ENCODE results near the gene FXYD3. TPM values are rescaled to one million over a fixed set of nuclear protein-coding genes. Genes with fewer than 3 reads are reported as not detected.
A peak's percentile ranks its signal among the peaks of the same experiment; 100 is the strongest.

FXYD3 gene
- total RNA-seq, 1 donor from 2014 or later: not detected

DNA sequence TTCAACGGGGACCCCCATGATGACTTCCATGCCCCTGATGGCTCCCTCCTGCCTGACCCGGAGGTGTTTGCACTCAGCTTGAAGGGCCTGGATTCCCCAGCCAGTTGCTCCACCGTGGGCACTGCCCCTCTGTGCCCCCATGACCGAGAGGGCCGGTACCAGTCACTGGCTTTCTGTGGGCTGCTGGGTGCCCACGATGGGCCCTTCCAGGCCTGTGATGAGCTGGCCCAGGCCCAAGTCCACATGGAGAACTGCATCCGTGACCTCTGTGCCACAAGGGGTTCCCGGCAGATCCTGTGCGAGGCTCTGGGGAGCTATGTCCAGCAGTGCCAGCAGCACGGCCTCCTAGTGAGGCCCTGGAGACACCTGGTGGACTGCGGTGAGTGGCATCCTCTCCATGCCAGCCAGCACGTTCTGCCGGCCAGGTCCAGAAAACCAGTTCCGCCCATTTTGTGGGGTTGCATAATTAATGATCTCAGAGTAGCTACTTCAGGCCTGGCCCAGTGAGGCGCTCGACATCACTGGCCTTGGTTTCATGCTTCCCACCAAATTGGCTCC lies 34.9 kb upstream of the FXYD3 start:
- DNase-seq: no peak
- no peak for TF ChIP-seq CTCF (IDR thresholded peaks at IDR 0.05)
- no peak for ATAC-seq (ENCODE audit: low read depth)
- H3K9me3 Mint-ChIP-seq: no peaks in the 10 kb centered on the region
- POLR2A ChIA-PET: interaction anchor here (0.7 to 1.3 kb wide), 2 partner anchors 11 kb away, joined by 3 read pairs; no protein-coding TSS in a partner anchor
- intact Hi-C loops (cut with micrococcal nuclease): no loop called here
- H3K4me1 Mint-ChIP-seq: peaks cover 72% of the 10 kb centered on the region
- H3K27ac Mint-ChIP-seq: no peak overlapping the region
- H3K36me3 Mint-ChIP-seq (ENCODE audit: low read depth): no peaks in the 10 kb centered on the region
- H3K27me3 Mint-ChIP-seq: no peaks in the 10 kb centered on the region
- H3K4me3 Mint-ChIP-seq: no peak overlapping the region
- CTCF ChIA-PET: interaction anchor here (1.2 kb wide), 1 partner anchor 14 kb away, joined by 4 read pairs; no protein-coding TSS in a partner anchor

GRCh38 chr19:35081201-35081600 lies 34.4 kb upstream of the FXYD3 start:
- no peaks in the 10 kb centered on the region for H3K9me3 Mint-ChIP-seq
- no peak for TF ChIP-seq CTCF (IDR thresholded peaks at IDR 0.05)
- intact Hi-C loops (cut with micrococcal nuclease): no loop called here
- DNase-seq (no peak), ATAC-seq (ENCODE audit: low read depth) (no peak)
- no peak overlapping the region for H3K4me3 Mint-ChIP-seq
- ChIA-PET CTCF (interaction anchor here (0.7 to 1.8 kb wide), 3 partner anchors 10 to 14 kb away, joined by 3 to 8 read pairs (median 4); no protein-coding TSS in a partner anchor), POLR2A (interaction anchor here (0.7 kb wide), 2 partner anchors 10 to 18 kb away, joined by 3 to 4 read pairs; no protein-coding TSS in a partner anchor)
- H3K36me3 Mint-ChIP-seq (ENCODE audit: low read depth): no peaks in the 10 kb centered on the region
- H3K27me3 Mint-ChIP-seq: no peaks in the 10 kb centered on the region
- peaks cover 74% of the 10 kb centered on the region for H3K4me1 Mint-ChIP-seq
- H3K27ac Mint-ChIP-seq: no peak overlapping the region

DNA sequence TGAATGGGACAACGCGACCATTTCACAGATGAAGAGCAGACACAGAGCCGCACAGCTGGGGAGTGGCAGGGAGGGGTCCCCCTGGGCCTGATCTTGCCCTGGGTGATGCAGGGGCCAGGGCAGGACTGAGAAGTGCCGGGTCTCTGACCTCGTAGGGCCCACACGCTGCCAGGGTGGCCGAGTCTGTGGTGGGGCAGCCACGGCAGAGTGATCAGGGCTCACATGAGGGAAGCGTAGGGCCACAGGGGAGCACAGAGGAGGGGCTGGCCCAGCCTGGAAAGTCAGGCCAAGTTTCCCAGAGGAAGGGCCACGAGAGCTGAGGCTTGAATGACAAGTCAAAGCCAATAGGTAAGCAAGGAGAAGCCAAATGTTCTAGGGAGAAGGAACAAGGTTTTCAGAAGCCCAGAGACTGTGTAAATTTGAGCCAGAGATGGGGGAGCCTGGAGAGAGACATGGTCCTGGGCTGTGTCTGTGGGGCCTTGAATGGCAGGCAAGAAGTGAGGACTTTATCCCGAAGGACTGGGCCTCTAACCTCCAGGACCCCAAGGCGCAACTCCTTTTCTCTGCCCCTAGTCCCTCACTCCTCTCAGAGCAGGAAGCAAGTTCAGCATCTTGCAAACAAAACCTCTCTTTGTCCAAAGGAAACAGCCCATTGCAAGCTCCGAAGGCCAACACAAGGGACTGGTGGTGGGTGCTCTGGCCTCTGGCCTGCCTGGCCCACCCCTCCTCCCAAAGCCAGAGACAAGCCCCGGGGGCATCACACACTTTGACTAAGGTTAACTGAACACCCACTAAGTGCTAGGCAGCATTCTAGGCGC lies 31.7 kb upstream of the FXYD3 start:
- intact Hi-C loops (cut with micrococcal nuclease): loop anchor here (1.0 kb wide), 1 partner anchor 10 kb away; no protein-coding TSS in a partner anchor
- H3K27ac Mint-ChIP-seq: peak overlapping the region; percentile 96
- DNase-seq (peak; percentile 33), ATAC-seq (ENCODE audit: low read depth) (peak; percentile 77)
- POLR2A ChIA-PET: interaction anchor here (0.6 to 1.0 kb wide), 2 partner anchors 119 to 676 kb away, joined by 3 read pairs; no protein-coding TSS in a partner anchor
- no peaks in the 10 kb centered on the region for H3K27me3 Mint-ChIP-seq
- H3K36me3 Mint-ChIP-seq (ENCODE audit: low read depth): no peaks in the 10 kb centered on the region
- CTCF ChIA-PET: interaction anchor here (1.6 kb wide), 1 partner anchor 17 kb away, joined by 7 read pairs; no protein-coding TSS in a partner anchor
- peak overlapping the region; percentile 56 for H3K4me3 Mint-ChIP-seq
- TF ChIP-seq CTCF (IDR thresholded peaks at IDR 0.05): no peak
- H3K4me1 Mint-ChIP-seq: peaks cover 81% of the 10 kb centered on the region
- no peaks in the 10 kb centered on the region for H3K9me3 Mint-ChIP-seq

- peak overlapping the region; percentile 96 for H3K27ac Mint-ChIP-seq
Measured at GRCh38 chr19:35084509-35084762, 31.2 kb upstream of the FXYD3 start.

More at GRCh38 chr19:35084509-35084762, 31.2 kb upstream of the FXYD3 start:
- intact Hi-C loops (cut with micrococcal nuclease): loop anchor here (1.0 kb wide), 1 partner anchor 10 kb away; no protein-coding TSS in a partner anchor
- no peak for DNase-seq
- no peaks in the 10 kb centered on the region for H3K9me3 Mint-ChIP-seq
- ChIA-PET CTCF (no interaction called here), POLR2A (interaction anchor here (0.6 to 1.0 kb wide), 2 partner anchors 119 to 675 kb away, joined by 3 read pairs; no protein-coding TSS in a partner anchor)
- peaks cover 80% of the 10 kb centered on the region for H3K4me1 Mint-ChIP-seq
- H3K4me3 Mint-ChIP-seq: peak overlapping the region; percentile 53
- H3K36me3 Mint-ChIP-seq (ENCODE audit: low read depth): no peaks in the 10 kb centered on the region
- no peak for TF ChIP-seq CTCF (IDR thresholded peaks at IDR 0.05)
- H3K27me3 Mint-ChIP-seq: no peaks in the 10 kb centered on the region
- ATAC-seq (ENCODE audit: low read depth): no peak
